ENCODE results near the gene SUZ12.
"Not testable (repeated sequence)": the region's sequence is repeated elsewhere in the genome, so short reads cannot be mapped to it uniquely, and the experiment has no call there.

The SUZ12 gene

DNA sequence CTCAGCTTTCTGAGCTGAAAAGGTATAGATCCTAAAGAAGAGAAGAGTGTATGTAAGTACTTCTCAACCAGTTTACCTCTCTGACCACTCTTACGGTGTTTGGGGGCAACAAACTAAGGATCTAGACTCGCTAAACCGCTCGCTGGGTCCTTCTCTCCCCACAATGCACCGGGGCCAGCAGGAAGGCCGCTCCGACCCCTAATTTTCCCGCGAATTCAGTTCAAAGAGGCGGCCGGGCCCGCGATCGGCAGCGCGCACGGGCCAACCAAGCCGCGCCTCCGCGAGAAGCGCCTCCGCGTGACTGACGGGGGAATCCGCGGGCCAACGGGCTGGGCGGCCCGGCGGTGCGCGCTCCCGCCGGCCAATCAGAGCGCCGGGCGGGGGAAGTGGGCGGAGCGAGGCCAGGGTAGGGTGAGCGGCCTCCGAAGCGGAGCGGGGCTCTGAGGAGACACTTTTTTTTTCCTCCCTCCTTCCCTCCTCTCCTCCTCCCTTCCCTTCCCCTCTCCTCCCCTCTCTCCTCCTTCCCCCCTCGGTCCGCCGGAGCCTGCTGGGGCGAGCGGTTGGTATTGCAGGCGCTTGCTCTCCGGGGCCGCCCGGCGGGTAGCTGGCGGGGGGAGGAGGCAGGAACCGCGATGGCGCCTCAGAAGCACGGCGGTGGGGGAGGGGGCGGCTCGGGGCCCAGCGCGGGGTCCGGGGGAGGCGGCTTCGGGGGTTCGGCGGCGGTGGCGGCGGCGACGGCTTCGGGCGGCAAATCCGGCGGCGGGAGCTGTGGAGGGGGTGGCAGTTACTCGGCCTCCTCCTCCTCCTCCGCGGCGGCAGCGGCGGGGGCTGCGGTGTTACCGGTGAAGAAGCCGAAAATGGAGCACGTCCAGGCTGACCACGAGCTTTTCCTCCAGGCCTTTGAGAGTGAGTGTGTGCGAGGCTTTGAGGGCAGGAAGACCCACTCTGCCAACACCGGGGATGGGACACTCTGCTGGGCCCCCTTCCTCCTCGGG, at the start of gene SUZ12:
SUZ12 (plus strand) TSS at position 393 of the 995 bp plus-strand sequence; CDS start at position 633, 240 bp downstream.
- DNase-seq, result peak; percentile 71 to 86 (median 81)

DNA sequence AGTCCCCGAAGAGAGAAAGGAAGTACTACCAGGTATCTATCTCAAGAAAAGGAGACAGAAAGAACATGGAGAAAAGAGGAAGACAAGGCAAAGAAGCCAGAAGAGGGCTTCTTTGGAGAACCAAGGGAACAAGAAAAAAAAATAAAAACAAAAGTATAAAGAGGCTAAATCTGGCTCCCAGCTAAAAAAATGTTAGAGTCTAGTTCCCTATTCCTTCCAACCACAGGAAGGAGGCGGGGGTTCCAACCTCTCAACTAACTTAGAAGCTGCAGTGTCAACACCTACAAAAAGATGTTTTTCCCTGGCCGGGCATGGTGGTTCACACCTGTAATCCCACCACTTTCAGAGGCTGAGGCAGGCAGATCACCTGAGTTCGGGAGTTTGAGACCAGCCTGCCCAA, 48.7 kb upstream of the SUZ12 start:
- no peak for DNase-seq

DNA sequence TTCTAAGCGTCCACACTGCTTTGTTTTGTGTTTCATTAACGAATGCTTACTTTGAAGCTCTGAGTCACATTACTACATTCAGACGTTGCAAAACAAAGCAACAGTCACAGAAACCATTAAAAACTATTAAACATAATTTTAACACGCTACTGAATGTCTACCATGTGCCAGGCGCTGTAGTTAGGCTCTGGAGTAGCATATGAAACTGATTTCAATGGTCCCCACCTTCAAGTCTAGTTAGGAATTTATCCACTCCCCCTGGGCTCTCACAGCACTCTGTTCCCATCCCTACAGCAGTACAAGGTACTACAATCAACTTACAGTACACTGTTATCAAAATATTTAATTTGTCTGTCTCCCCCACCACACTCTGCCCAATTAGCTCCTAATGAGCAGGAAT, 35.9 kb upstream of the SUZ12 start:
- no peak for DNase-seq

DNA sequence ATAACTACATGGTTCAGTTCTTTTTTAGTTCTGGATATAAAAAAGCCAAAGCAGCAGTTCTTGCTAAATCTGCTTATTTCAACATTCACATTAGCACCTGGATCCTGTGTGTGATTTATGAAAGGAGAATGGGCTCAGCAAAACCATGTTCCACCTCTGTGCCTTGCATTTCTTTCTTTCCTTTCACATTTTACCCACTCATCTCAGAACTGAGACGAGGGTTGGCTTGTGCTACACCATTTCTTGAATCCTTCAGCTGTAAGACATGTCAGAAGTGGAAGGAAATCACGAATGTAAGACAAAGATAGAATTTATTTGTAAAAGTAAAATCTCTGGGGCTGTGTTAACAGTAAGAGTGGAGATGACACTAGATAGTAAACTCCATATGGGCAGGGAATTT, 34.1 kb upstream of the SUZ12 start:
- no peak for DNase-seq

DNA sequence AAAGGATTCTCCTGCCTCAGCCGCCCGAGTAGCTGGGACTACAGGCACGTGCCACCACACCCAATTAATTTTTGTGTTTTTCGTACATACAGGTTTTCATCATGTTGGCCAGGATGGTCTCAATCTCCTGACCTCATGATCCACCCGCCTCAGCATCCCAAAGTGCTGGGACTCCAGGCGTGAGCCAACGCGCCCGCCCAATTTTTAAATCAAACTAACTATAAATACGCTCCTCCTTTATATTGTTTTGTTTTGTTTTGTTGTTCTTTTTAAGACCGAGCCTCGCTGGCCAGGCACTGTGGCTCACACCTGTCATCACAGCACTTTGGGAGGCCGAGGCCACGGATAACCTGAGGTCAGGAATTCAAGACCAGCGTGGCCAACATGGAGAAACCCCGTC, 33.4 kb upstream of the SUZ12 start:
- DNase-seq, result no peak

DNA sequence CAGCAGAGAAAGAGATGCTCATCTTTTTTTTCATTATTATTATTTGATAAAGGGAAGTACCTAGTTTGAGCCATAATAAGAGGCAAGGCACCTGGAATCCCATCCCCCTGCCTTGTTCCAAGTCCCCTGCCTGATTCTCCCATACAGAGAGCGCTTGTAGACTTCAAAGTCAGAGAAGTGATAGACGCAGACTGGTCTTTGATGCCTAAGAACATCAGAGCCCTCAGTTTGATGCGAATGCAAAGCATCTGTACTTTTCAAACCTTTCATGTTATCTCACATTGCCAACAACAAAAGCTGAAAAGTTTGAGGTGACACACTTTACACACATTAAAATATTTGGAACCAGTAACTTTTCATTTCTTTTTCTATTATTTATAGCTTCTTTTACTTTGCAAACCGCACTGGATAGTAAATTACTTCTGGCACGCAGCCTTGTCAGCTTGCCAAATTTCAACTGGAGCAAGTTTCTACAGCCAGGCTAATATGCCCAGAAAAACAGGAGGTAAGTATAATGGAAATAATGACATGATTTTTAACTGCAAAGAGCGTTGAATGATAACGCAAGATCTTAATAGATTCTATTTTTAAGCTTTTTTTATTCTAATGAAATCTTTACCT, 29.4 kb upstream of the SUZ12 start:
- peak in 3 of 6 experiments; percentile 20 to 32 (median 20) for DNase-seq

DNA sequence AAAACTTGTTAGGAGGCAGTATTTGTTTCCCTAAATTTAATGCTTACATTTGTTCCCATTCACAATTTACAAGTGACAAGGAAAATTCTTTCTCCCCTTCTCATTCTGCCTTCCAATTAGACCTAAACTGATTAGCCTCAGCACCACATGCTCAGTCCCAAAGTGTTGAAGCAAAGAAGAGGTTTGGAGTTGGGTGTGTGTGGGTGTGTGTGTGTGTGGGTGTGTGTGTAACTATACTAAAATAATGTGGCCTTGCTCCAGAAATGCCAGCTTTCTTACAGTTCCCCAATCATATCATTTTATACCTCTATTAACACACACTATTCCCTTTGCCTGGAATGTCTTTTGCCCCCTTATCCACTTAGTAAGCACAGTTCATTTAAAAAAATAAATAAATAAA, 28.4 kb upstream of the SUZ12 start:
- DNase-seq, result no peak

DNA sequence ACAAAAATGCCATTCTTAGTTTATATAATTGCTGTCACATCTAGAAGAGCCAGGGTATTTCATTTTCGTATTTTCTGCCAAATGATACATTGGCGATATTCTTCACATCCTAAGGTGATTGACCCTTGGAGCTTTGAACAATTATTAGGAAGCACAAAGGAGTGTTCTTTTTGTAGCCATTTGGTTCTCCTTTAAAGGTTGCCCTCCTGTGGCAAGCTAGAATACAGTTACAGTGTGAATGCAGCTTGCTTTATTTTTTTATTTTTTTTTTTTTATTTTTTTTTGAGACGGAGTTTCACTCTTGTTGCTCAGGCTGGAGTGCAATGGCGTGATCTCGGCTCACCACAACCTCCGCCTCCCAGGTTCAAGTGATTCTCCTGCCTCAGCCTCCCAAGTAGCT, 24.1 kb upstream of the SUZ12 start:
- DNase-seq, result not testable (repeated sequence)

DNA sequence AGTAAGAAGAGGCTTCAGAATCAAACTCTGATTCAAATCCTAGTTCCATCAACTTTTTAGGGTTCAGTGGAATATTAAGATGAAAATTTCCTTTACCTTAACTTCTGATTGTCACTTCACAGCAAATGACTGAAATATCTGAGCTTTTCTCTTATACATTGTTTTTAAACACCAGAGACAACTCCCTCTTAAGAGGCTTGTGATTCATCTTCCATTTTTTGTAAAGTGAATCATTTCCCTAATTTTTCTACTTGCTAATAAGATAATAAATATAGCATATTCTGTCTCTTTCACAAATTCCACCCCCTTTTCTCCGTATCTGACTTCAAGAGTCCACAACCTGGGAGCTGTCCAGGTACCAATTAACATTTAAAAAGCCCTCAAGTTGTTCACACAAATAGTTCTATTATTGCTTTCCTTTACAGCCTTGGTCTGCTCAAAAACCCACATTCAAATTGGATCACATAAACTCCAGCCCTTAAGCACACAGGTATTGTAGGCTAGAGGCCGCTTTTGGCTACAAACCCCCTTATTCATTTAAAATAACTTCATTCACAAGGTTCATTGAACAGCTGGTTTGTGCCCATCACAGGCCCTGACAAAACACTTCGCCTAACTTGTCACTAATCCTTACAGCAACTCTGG, 21.2 kb upstream of the SUZ12 start:
- no peak for DNase-seq

DNA sequence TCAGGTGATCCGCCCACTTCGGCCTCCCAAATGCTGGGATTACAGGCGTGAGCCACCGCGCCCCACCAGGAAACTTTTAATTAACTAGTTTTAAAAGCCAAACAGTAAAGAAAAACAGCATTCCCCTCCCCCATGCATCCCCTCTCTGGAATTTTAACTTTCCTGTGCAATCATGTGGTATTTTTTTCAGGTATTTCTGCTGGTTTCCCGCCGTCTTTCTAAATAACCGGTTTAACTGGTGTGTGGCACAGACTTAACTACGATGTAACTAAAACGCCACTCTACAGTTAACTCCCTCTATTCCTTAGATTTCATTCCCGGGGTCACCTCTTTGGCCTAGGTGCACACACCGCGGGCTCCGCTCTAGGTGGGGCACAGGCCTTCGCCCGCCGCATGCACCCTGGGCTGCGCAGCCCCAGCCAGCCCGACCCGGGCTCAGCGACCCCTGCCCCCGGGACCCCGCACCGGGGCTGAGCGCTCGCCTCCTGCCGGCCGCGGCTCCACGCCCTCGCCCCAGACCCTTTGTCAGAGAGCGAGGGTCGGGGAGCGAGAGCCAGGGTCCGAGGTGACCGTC, 20.2 kb upstream of the SUZ12 start:
- DNase-seq, result no peak

DNA sequence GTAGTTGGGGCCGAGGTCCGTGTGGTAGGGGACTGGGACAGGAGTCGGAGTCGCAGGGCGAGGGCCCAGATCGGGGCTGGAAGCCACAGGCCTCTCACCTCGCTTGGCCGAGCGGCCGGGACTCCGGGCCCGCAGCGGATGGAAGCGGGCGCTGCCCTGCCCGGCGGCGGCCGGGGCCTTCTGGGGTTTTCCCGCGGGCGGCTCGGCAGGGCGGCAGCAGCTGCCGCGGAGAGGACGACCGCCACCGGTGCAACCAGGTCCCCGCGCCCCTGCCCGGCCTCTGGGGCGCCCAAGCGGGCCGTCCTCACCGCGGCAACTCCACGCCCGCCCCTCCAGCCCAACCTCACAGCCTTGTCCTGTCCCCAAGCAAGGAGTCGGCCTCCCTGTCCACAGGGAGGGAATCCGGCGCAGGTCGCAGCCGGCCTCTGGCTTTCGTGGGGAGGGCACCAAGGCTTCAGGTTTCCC, 19.7 kb upstream of the SUZ12 start:
- no peak for DNase-seq

DNA sequence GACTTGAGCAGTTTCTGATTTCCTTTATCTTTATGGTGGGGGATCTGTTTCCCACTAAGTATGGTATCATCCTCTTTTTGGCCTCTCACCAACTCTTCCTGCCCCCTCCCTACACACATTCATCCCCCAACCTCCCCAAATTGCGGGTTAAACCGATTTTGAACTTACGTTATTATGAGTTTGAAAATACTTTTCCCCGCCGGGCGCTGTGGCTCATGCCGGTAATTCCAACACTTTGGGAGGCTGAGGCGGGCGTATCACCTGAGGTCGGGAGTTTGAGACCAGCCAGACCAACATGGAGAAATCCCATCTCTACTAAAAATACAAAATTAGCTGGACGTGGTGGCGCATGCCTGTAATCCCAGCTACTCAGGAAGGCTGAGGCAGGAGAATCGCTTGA, 19.1 kb upstream of the SUZ12 start:
- not testable (repeated sequence) for DNase-seq

DNA sequence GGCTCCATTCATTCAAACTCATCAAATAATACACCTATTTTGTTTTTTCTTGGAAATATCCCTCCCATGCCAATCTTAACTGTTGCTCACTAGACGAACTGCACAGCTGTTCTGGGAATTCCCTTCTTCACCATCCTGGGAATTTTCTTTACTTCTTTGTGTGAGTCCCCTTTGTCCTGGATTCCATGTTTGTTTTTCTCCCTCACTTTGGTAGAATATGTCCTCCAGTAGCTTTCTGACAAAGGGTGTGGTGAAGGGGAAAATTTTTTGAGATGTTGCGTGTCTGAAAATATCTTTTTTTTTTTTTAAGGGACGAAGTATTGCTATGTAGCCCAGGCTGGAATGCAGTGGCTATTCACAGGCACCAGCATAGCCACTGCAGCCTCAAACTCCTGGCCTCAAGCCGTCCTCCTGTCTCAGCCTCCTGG, 18.1 kb upstream of the SUZ12 start:
- DNase-seq, result no peak

DNA sequence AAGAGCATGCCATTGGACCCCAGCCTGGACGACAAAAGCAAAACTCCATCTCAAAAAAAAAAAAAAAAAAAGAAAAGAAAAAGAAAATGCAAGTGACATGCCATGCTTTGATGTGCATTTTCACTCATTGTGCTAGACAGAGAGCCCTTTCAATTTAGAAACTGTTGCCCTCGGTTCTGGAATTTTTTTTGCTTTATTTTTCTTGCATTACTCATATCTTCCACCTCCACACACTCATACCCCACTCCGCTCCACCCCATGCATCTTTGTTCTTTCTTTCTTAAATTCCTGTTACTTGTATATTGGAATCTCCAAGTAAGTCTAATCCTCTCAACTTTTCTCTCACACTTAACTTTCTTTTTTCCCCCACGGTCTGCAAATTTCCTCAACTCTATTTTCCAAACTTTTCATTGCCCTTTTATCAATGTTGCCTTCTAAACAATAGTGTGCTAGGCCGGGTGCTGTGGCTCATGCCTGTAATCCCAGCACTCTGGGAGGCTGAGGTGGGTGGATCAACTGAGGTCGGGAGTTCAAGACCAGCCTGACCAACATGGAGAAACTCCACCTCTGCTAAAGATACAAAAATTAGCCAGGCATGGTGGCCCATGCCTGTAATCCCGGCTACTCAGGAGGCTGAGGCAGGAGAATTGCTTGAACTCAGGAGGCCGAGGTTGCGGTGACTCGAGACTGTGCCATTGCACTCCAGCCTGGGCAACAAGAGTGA, 16.8 kb upstream of the SUZ12 start:
- DNase-seq, result no peak

DNA sequence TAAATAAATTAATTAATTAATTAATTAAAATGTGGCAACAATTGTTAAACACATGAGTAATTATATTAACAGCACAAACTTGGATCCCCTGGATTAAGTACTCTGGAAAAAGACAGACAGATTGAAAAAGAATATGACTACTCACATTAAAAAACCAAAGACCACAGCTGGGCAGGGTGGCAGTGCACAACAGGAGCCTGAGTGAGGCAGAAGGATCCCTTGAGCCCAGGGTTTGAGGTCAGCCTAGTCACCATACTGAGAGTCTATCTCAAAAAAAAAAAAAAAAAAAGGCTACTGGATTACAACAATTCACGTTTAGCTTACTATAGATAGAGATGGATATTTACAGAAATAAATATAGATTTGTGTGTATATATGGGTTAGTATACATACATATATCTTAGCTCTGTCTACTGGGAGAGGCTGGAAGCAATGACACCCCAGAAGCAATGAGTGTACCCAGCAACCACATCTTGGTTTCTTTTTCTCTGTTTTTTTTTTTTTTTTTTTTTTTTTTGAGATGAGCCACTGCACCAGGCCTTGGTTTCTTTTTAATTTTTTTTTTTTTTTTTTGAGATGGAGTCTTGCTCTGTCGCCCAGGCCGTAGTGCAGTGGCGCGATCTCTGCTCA, 10.6 kb upstream of the SUZ12 start:
- no peak for DNase-seq

DNA sequence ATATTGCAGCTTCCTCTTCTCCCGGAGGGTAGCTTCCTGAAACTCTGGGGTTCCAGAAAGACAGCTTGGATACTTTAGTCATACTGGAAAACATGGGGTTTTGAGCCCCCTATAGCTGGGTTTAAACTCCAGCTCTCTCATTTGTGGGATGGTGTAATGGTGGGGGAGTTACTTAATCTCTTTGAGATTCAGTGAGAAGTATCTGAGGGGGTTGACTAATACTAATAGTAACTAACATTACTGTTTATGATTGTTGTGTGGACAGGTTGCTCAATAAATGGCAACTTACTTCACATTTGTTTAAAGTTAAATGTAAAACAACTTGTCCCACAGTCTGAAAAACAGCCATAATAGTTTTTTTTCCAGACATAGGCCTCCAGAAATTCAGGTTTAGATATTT, 5.1 kb upstream of the SUZ12 start:
- no peak for DNase-seq

DNA sequence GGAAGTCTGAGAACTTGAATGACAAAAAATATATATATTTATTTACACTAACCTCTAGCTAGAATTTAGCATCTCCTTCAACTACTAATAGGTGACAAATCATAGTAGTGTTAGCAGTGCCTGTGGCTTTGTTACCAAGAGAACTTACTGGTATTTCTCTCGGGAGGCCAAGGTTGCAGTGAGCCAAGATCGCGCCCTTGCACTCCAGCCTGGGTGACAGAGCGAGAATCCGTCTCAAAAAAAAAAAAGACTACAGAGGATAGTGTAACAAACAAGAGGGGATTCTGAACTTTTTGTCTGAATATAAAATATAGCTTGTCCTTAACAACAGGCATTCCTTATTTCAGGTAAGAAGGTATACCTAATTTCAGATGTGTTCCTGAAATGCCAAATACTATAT, 1.3 kb upstream of the SUZ12 start:
- DNase-seq, result no peak

DNA sequence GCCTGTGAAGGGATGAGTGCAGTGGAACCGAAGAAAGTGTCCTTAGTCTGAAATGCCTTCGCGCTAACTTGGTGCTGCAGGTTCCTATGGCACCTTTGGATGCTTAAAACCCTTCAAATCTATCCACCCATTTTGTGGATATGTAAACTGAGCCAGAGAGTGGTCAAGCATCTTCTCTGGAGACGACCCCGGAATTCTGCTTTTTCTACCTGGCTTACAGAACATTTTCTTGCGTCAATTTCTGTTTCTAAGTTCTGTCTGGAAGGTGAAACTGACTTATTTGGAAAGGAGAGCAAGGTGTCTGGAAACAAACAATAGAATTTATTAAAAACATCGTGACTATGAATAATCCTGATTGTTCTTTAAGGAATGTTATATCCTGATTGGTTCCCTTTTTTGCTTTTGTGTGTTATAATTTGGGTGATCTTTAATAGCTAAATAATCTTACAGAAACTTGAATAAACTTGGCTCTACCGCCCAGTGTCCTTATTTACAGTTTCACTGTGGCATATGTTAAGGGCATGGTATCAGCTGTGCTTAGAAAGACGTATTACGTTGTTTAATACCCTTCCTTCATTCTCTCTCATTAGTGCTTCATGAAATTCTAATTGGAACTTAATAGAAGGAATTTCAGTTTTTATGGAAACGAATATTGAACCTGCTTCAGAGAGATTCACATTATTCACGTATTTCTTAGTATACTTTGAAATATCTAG, 1.3 kb downstream of the SUZ12 start:
- DNase-seq, result not testable (repeated sequence)

DNA sequence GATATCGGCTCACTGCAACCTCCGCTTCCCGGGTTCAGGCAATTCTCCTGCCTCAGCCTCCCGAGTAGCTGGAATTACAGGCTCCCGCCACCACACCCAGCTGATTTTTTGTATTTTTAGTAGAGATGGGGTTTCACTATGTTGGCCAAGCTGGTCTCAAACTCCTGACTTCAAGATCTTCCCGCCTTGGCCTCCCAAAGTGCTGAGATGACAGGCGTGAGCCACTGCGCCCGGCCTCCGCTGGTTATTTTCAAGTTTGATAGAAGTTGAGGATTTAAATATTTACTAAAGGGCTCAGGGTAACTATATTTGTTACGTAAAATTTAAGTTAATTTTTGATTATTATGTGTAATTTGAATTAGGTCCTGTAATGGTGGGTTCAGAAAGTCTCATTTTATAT, 5.1 kb downstream of the SUZ12 start:
- not testable (repeated sequence) for DNase-seq

DNA sequence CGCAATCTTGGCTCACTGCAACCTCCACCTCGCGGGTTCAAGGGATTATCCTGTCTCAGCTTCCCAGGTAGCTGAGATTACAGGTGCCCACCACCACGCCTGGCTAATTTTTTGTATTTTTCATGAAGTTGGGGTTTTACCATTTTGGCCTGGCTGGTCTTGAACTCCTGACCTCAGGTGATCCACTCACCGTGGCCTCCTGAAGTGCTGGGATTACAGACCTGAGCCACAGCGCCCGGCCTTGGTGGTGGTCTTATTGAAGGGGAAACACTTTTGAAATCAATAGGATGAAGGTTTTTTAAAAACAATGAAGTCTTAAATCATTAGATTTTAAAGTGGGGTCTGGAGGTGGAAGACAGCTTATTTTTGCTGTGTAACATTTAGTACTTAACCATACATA, 5.6 kb downstream of the SUZ12 start:
- DNase-seq, result not testable (repeated sequence)

DNA sequence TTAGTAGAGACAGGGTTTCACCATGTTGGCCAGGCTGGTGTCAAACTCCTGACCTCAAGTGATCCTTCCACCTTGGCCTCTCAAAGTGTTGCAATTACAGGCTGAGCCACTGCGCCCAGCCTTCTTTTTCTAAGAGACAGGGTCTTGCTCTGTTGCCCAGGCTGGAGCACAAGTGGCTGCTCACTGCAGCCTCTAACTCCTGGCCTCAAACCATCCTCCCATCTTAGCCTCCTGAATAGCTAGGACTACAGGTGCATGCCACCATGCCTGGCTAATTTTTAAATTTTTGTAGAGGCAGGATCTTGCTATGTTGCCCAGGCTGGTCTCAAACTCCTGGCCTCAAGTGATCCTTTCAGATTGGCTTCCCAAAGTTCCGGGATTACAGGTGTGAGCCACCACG, 15.1 kb downstream of the SUZ12 start:
- not testable (repeated sequence) for DNase-seq
